OCI-LY3 (cell line): ENCODE results near the gene ANK3.

Experiments
- H2AFZ ChIP-seq: fragments of 200-600, 300-600 bp; shearing (Covaris generic); 2 replicates; pipeline ENCODE4 v1.6.0; 2014; ENCODE audit warnings: antibody characterized with exemption, low read depth, low read length
- H3K27ac ChIP-seq: fragments of 200-600, 300-600 bp; sonication (generic); 2 replicates; pipeline ENCODE4 v1.5.1; 2014; ENCODE audit warnings: mild to moderate bottlenecking, low read length, moderate library complexity, mixed read lengths
- H3K27me3 ChIP-seq: fragments of 200-600, 300-600 bp; sonication (generic); 2 replicates; pipeline ENCODE4 v1.6.1; 2014; ENCODE audit warnings: low read depth, low read length, mixed read lengths
- H3K36me3 ChIP-seq: fragments of 200-600, 300-600 bp; sonication (generic); replicated peaks from 2 replicates; pipeline ENCODE3; 2014; ENCODE audit warnings: low read depth, low read length, mixed read lengths
- H3K4me1 ChIP-seq: fragments of 300-600, 200-600 bp; sonication (generic); 2 replicates; pipeline ENCODE4 v1.6.1; 2014; ENCODE audit warnings: low read length, mixed read lengths
- H3K4me2 ChIP-seq: fragments of 200-600, 300-600 bp; sonication (generic); 2 replicates; pipeline ENCODE4 v1.6.1; 2014; ENCODE audit warnings: low read length, mixed read lengths
- H3K4me3 ChIP-seq: fragments of 300-600, 200-600 bp; sonication (generic); 2 replicates; pipeline ENCODE4 v1.5.1; 2014; ENCODE audit warnings: antibody characterized with exemption, mild to moderate bottlenecking, low read length, moderate library complexity
- H3K79me2 ChIP-seq: fragments of 300-600, 200-600 bp; shearing (Covaris generic); 2 replicates; pipeline ENCODE4 v1.6.1; 2014; ENCODE audit warnings: mild to moderate bottlenecking, low read length, mixed read lengths
- H3K9ac ChIP-seq: fragments of 300-600, 200-600 bp; shearing (Covaris generic); 2 replicates; pipeline ENCODE4 v1.6.0; 2014; ENCODE audit warnings: mild to moderate bottlenecking, low read length, moderate library complexity
- H3K9me3 ChIP-seq: fragments of 200-600, 300-600 bp; shearing (Covaris generic); 2 replicates; pipeline ENCODE4 v1.6.1; 2014; ENCODE audit warnings: low read length, mixed read lengths; ENCODE audit not compliant: insufficient read depth
- H4K20me1 ChIP-seq: fragments of 200-600, 300-600 bp; sonication (generic); 2 replicates; pipeline ENCODE4 v1.6.1; 2016; ENCODE audit warnings: low read length, mixed read lengths; ENCODE audit not compliant: insufficient read depth
- CTCF ChIP-seq: fragments of 200-600, 300-600 bp; sonication (generic); IDR thresholded peaks from 2 replicates; pipeline ENCODE4 v1.5.1; 2014; ENCODE audit warnings: antibody characterized with exemption, low read length, low read depth
- EZH2phosphoT487 ChIP-seq: fragments of 200-600 bp; shearing (Covaris generic); IDR thresholded peaks from 2 replicates; pipeline ENCODE4 v1.6.1; 2018; ENCODE audit warnings: antibody characterized with exemption, mixed run types, low read depth

ANK3 gene

GRCh38 chr10:60028081-60028480, 361.6 kb downstream of the ANK3 start:
- H3K4me1 ChIP-seq: peaks cover 31% of the 10 kb centered on the region
- no peak for TF ChIP-seq CTCF
- no peak for TF ChIP-seq EZH2phosphoT487
- no peak overlapping the region for H3K9ac ChIP-seq
- H3K79me2 ChIP-seq: no peaks in the 10 kb centered on the region
- no peak overlapping the region for H3K4me3 ChIP-seq
- H3K27ac ChIP-seq: no peak overlapping the region
- no peaks in the 10 kb centered on the region for H3K9me3 ChIP-seq
- H3K36me3 ChIP-seq: no peaks in the 10 kb centered on the region
- H3K27me3 ChIP-seq: peaks cover 2% of the 10 kb centered on the region; the same call in 1 of the 2 replicates
- H4K20me1 ChIP-seq: no peaks in the 10 kb centered on the region
- no peak overlapping the region for H2AFZ ChIP-seq
- H3K4me2 ChIP-seq: no peak overlapping the region

- H3K36me3 ChIP-seq: no peaks in the 10 kb centered on the region
- H3K9ac ChIP-seq: no peak overlapping the region
- H3K4me1 ChIP-seq: peaks cover 7% of the 10 kb centered on the region
- no peak overlapping the region for H3K4me3 ChIP-seq
- TF ChIP-seq CTCF (no peak), EZH2phosphoT487 (no peak)
- no peak overlapping the region for H2AFZ ChIP-seq
- H3K4me2 ChIP-seq: no peak overlapping the region
- H3K79me2 ChIP-seq: no peaks in the 10 kb centered on the region
- peaks cover 2% of the 10 kb centered on the region; the same call in 1 of the 2 replicates for H3K27me3 ChIP-seq
- no peaks in the 10 kb centered on the region for H4K20me1 ChIP-seq
- no peak overlapping the region for H3K27ac ChIP-seq
- no peaks in the 10 kb centered on the region for H3K9me3 ChIP-seq
These were observed 364.4 kb downstream of the ANK3 start for GRCh38 chr10:60025279-60025678.

- no peak overlapping the region for H3K9ac ChIP-seq
- H3K27ac ChIP-seq: no peak overlapping the region
- H3K27me3 ChIP-seq: peaks cover 2% of the 10 kb centered on the region; the same call in 1 of the 2 replicates
- no peaks in the 10 kb centered on the region for H3K79me2 ChIP-seq
- no peak overlapping the region for H3K4me3 ChIP-seq
- H3K36me3 ChIP-seq: no peaks in the 10 kb centered on the region
- no peaks in the 10 kb centered on the region for H4K20me1 ChIP-seq
- peaks cover 2% of the 10 kb centered on the region; the same call in 1 of the 2 replicates for H3K4me1 ChIP-seq
- H3K9me3 ChIP-seq: no peaks in the 10 kb centered on the region
- TF ChIP-seq EZH2phosphoT487 (no peak), CTCF (no peak)
- no peak overlapping the region for H3K4me2 ChIP-seq
- H2AFZ ChIP-seq: no peak overlapping the region
These were observed 365.2 kb downstream of the ANK3 start for GRCh38 chr10:60024506-60024905.

- peaks cover 2% of the 10 kb centered on the region; the same call in 1 of the 2 replicates for H3K27me3 ChIP-seq
- H3K4me1 ChIP-seq: no peaks in the 10 kb centered on the region
- H4K20me1 ChIP-seq: no peaks in the 10 kb centered on the region
- no peaks in the 10 kb centered on the region for H3K36me3 ChIP-seq
- H3K9me3 ChIP-seq: no peaks in the 10 kb centered on the region
- no peak overlapping the region for H3K27ac ChIP-seq
- H2AFZ ChIP-seq: no peak overlapping the region
- no peak overlapping the region for H3K4me3 ChIP-seq
- no peak for TF ChIP-seq EZH2phosphoT487
- TF ChIP-seq CTCF: no peak
- H3K9ac ChIP-seq: no peak overlapping the region
- no peaks in the 10 kb centered on the region for H3K79me2 ChIP-seq
- no peak overlapping the region for H3K4me2 ChIP-seq
These were observed 366.4 kb downstream of the ANK3 start for GRCh38 chr10:60023155-60023877.
